Endothelial cell (in vitro differentiated cells): ENCODE data around the gene NKAIN2. TPM values are rescaled to one million over a fixed set of nuclear protein-coding genes. Genes with fewer than 3 reads are reported as not detected.

Experiments
- DNase-seq: peaks from one replicate; pipeline ENCODE4 v3.0.0; 2021; ENCODE audit warnings: low spot score
- H3K27ac Mint-ChIP-seq: one replicate; pipeline ENCODE4 v1.8.0; 2021; ENCODE audit warnings: mixed read lengths, inconsistent platforms; ENCODE audit not compliant: unreplicated experiment
- H3K27me3 Mint-ChIP-seq: one replicate; pipeline ENCODE4 v1.8.0; 2021; ENCODE audit warnings: mild to moderate bottlenecking, moderate library complexity, mixed read lengths, inconsistent platforms; ENCODE audit not compliant: unreplicated experiment
- H3K36me3 Mint-ChIP-seq: one replicate; pipeline ENCODE4 v1.8.0; 2021; ENCODE audit warnings: mild to moderate bottlenecking, low read depth, mixed read lengths, inconsistent platforms; ENCODE audit not compliant: unreplicated experiment
- H3K4me1 Mint-ChIP-seq: one replicate; pipeline ENCODE4 v1.8.0; 2021; ENCODE audit warnings: mild to moderate bottlenecking, mixed read lengths, inconsistent platforms; ENCODE audit not compliant: unreplicated experiment
- H3K4me3 Mint-ChIP-seq: one replicate; pipeline ENCODE4 v1.8.0; 2021; ENCODE audit warnings: mild to moderate bottlenecking, mixed read lengths, inconsistent platforms; ENCODE audit not compliant: unreplicated experiment
- H3K9me3 Mint-ChIP-seq: one replicate; pipeline ENCODE4 v1.8.0; 2021; ENCODE audit warnings: mixed read lengths, inconsistent platforms; ENCODE audit not compliant: unreplicated experiment
- CTCF ChIP-seq: fragments of 200-600 bp; sonication (generic); IDR thresholded peaks from one replicate; pipeline ENCODE4 v1.5.0; 2021; ENCODE audit warnings: antibody characterized with exemption; ENCODE audit not compliant: unreplicated experiment
- total RNA-seq: library from RNA; stranded (reverse); fragmentation: NEBNext Ultra II Directional; extraction: Animal tissue kit (Norgen Biotek cat#: 25700); gene quantifications from one replicate; pipeline ENCODE4 v1.2.1, GENCODE V29; 2021; ENCODE audit not compliant: unreplicated experiment

NKAIN2 gene
- total RNA-seq, 1 donor from 2014 or later = 9.5 TPM

GRCh38 chr6:124029567-124029966 is 225.9 kb downstream of the NKAIN2 start:
- no peaks in the 10 kb centered on the region for H3K27me3 Mint-ChIP-seq
- H3K4me1 Mint-ChIP-seq = peaks cover 8% of the 10 kb centered on the region
- no peaks in the 10 kb centered on the region for H3K36me3 Mint-ChIP-seq
- no peak for TF ChIP-seq CTCF
- no peak overlapping the region for H3K27ac Mint-ChIP-seq
- DNase-seq = no peak
- H3K9me3 Mint-ChIP-seq = no peaks in the 10 kb centered on the region
- H3K4me3 Mint-ChIP-seq = no peak overlapping the region

GRCh38 chr6:124033501-124033900 is 229.8 kb downstream of the NKAIN2 start:
- Mint-ChIP-seq H3K36me3 (no peaks in the 10 kb centered on the region), H3K9me3 (no peaks in the 10 kb centered on the region), H3K27ac (no peak overlapping the region), H3K4me1 (peaks cover 7% of the 10 kb centered on the region), H3K4me3 (no peak overlapping the region), H3K27me3 (no peaks in the 10 kb centered on the region)
- TF ChIP-seq CTCF = no peak
- DNase-seq = no peak

DNA sequence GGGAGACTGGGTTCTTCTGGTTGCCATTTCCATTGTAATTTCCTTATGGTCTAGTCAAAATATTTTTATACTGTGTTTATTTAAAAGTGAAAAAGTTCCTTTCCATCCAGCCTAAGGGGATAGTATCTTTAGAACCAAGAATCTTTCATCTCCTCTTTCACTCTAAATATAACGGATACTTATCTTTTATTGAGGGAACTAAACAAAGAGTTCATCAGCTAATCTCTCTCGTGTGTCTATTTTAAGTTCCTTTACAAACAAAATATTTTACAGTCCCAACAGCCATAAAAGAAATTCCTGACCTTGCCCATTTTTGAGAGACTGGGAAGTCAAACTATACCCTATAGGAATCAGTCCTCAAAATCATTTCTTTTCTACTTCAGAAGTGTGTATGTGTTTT is 232.7 kb downstream of the NKAIN2 start:
- Mint-ChIP-seq H3K9me3 (no peaks in the 10 kb centered on the region), H3K4me1 (peaks cover 2% of the 10 kb centered on the region)

GRCh38 chr6:124040655-124041054 is 237.0 kb downstream of the NKAIN2 start:
- H3K36me3 Mint-ChIP-seq = no peaks in the 10 kb centered on the region
- no peaks in the 10 kb centered on the region for H3K9me3 Mint-ChIP-seq
- peaks cover 2% of the 10 kb centered on the region for H3K4me1 Mint-ChIP-seq
- no peak overlapping the region for H3K27ac Mint-ChIP-seq
- no peak overlapping the region for H3K4me3 Mint-ChIP-seq
- DNase-seq = no peak
- TF ChIP-seq CTCF = no peak
- no peaks in the 10 kb centered on the region for H3K27me3 Mint-ChIP-seq

More for the DNA sequence above, 232.7 kb downstream of the NKAIN2 start:
- no peak for DNase-seq
- H3K27ac Mint-ChIP-seq = no peak overlapping the region
- no peak overlapping the region for H3K4me3 Mint-ChIP-seq
- no peak for TF ChIP-seq CTCF
- H3K27me3 Mint-ChIP-seq = no peaks in the 10 kb centered on the region
- no peaks in the 10 kb centered on the region for H3K36me3 Mint-ChIP-seq

DNA sequence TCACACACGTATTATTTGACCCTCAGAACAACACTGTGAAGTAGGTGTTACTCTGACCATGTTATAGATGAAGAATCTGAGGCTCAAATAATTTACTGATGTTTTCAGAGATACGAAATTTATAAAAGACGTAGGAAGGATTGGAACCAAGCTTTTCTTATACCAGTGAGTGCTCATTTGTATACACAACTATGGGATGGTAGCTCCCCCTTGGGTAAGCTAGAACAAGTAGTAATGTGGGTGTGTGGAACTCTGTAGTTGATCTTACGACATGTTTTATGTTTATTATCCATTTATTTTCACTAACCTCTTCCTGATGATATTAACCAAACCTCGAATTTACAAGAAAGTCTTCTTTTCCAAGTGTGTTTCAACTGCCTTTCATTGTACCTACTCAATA is 248.5 kb downstream of the NKAIN2 start:
- H3K4me3 Mint-ChIP-seq = no peak overlapping the region
- no peak for TF ChIP-seq CTCF
- H3K9me3 Mint-ChIP-seq = no peaks in the 10 kb centered on the region
- peaks cover 33% of the 10 kb centered on the region for H3K4me1 Mint-ChIP-seq
- no peak overlapping the region for H3K27ac Mint-ChIP-seq
- no peaks in the 10 kb centered on the region for H3K36me3 Mint-ChIP-seq
- no peak for DNase-seq
- no peaks in the 10 kb centered on the region for H3K27me3 Mint-ChIP-seq
